Trophoblast cell (in vitro differentiated cells and primary cell): ENCODE data around the gene GRID2IP.

Source experiments
- DNase-seq, 2 donors: peaks; one replicate each; pipeline ENCODE4 v3.0.0-alpha.2; 2016
- H2AFZ ChIP-seq: 2 replicates; pipeline ENCODE4 v1.6.1; 2013; ENCODE audit warnings: low read length, moderate library complexity, mild to moderate bottlenecking; ENCODE audit not compliant: insufficient read depth, poor library complexity
- H2AK5ac ChIP-seq: 2 replicates; pipeline ENCODE4 v1.6.1; 2013; ENCODE audit warnings: mild to moderate bottlenecking, low read length
- H2BK120ac ChIP-seq: 2 replicates; pipeline ENCODE4 v1.6.1; 2013; ENCODE audit warnings: low read length, mild to moderate bottlenecking, moderate library complexity; ENCODE audit not compliant: insufficient read depth, poor library complexity
- H2BK12ac ChIP-seq: 2 replicates; pipeline ENCODE4 v1.6.1; 2013; ENCODE audit warnings: mild to moderate bottlenecking, low read length, moderate library complexity
- H2BK5ac ChIP-seq: 2 replicates; pipeline ENCODE4 v1.6.1; 2013; ENCODE audit warnings: low read length, low read depth, moderate library complexity, mild to moderate bottlenecking; ENCODE audit not compliant: poor library complexity
- H3K14ac ChIP-seq: 2 replicates; pipeline ENCODE4 v1.6.1; 2013; ENCODE audit warnings: mild to moderate bottlenecking, low read length
- H3K18ac ChIP-seq: 2 replicates; pipeline ENCODE4 v1.6.1; 2013; ENCODE audit warnings: mild to moderate bottlenecking, low read length
- H3K23ac ChIP-seq: 2 replicates; pipeline ENCODE4 v1.6.1; 2013; ENCODE audit warnings: low read length
- H3K27ac ChIP-seq: 2 replicates; pipeline ENCODE4 v1.5.1; 2013; ENCODE audit warnings: low read depth, mild to moderate bottlenecking, inconsistent platforms, low read length, moderate library complexity
- H3K27me3 ChIP-seq: 2 replicates; pipeline ENCODE4 v1.6.1; 2013; ENCODE audit warnings: inconsistent platforms, mild to moderate bottlenecking, low read length, moderate library complexity; ENCODE audit not compliant: insufficient read depth
- H3K36me3 ChIP-seq, 2 experiments: 1 replicate in 1 of 2; 2 replicates in 1 of 2; pipeline ENCODE4 v1.6.1; 2013; ENCODE audit warnings: low read length in 2 of 2, mild to moderate bottlenecking in 2 of 2, moderate library complexity in 1 of 2; ENCODE audit not compliant: insufficient read depth in 2 of 2, control insufficient read depth in 1 of 2
- H3K4ac ChIP-seq: 2 replicates; pipeline ENCODE4 v1.6.1; 2013; ENCODE audit warnings: low read depth, mild to moderate bottlenecking, low read length, moderate library complexity
- H3K4me1 ChIP-seq, 2 experiments: 1 replicate in 1 of 2; 2 replicates in 1 of 2; pipeline ENCODE4 v1.6.1; 2013; ENCODE audit warnings: low read length in 2 of 2, mild to moderate bottlenecking in 2 of 2, moderate library complexity in 1 of 2; ENCODE audit not compliant: insufficient read depth in 2 of 2, control insufficient read depth in 1 of 2
- H3K4me2 ChIP-seq: 2 replicates; pipeline ENCODE4 v1.6.1; 2013; ENCODE audit warnings: inconsistent platforms, mild to moderate bottlenecking, low read length, moderate library complexity
- H3K4me3 ChIP-seq: 2 replicates; pipeline ENCODE4 v1.5.1; 2013; ENCODE audit warnings: mild to moderate bottlenecking, low read depth, low read length, inconsistent platforms
- H3K79me1 ChIP-seq: one replicate; pipeline ENCODE4 v1.6.1; 2013; ENCODE audit warnings: low read length
- H3K79me2 ChIP-seq: 2 replicates; pipeline ENCODE4 v1.6.1; 2013; ENCODE audit warnings: low read length, mild to moderate bottlenecking; ENCODE audit not compliant: control insufficient read depth, insufficient read depth, poor library complexity
- H3K9ac ChIP-seq: 2 replicates; pipeline ENCODE4 v1.6.1; 2013; ENCODE audit warnings: mild to moderate bottlenecking, low read length
- H3K9me3 ChIP-seq: 2 replicates; pipeline ENCODE4 v1.6.1; 2013; ENCODE audit warnings: low read depth, mild to moderate bottlenecking, control low read depth, inconsistent platforms, low read length; ENCODE audit not compliant: insufficient read depth
- H4K12ac ChIP-seq: 2 replicates; pipeline ENCODE4 v1.6.1; 2013; ENCODE audit warnings: low read depth, mild to moderate bottlenecking, low read length, moderate library complexity
- H4K8ac ChIP-seq: 2 replicates; pipeline ENCODE4 v1.6.1; 2013; ENCODE audit warnings: low read depth, mild to moderate bottlenecking, low read length, moderate library complexity
- H4K91ac ChIP-seq: one replicate; pipeline ENCODE4 v1.6.1; 2013; ENCODE audit warnings: low read depth, mild to moderate bottlenecking, low read length, moderate library complexity
- WGBS: extraction: QIAGEN DNeasy Blood & Tissue Kit; methylation state at CpG from one replicate; pipeline ENCODE4 v1.1.7; 2013; ENCODE audit warnings: missing lambda C conversion rate; ENCODE audit not compliant: insufficient read length, insufficient coverage; ENCODE audit errors: extremely low coverage; 5-methylcytosine and 5-hydroxymethylcytosine counted together

Gene GRID2IP

GRCh38 chr7:6565655-6566054 lies 14.4 kb upstream of the GRID2IP start:
- no peak overlapping the region for H3K14ac ChIP-seq
- H3K27me3 ChIP-seq, result no peaks in the 10 kb centered on the region
- H2AFZ ChIP-seq, result no peak overlapping the region
- H4K91ac ChIP-seq, result no peak overlapping the region
- H3K23ac ChIP-seq, result no peak overlapping the region
- no peaks in the 10 kb centered on the region for H3K9me3 ChIP-seq
- H3K4me1 ChIP-seq, result no peaks in the 10 kb centered on the region
- no peak overlapping the region for H2BK12ac ChIP-seq
- H3K4me3 ChIP-seq, result no peak overlapping the region
- H3K79me1 ChIP-seq, result no peaks in the 10 kb centered on the region
- no peak overlapping the region for H3K27ac ChIP-seq
- WGBS, result no CpG with 5 or more reads among the region's 4 CpGs
- DNase-seq, result no peak
- H3K4me2 ChIP-seq, result no peak overlapping the region
- no peak overlapping the region for H2AK5ac ChIP-seq
- no peak overlapping the region for H4K12ac ChIP-seq
- no peak overlapping the region for H3K18ac ChIP-seq
- H3K9ac ChIP-seq, result no peak overlapping the region
- H2BK120ac ChIP-seq, result no peak overlapping the region
- no peaks in the 10 kb centered on the region for H3K79me2 ChIP-seq
- no peak overlapping the region for H4K8ac ChIP-seq
- no peaks in the 10 kb centered on the region for H3K36me3 ChIP-seq
- H3K4ac ChIP-seq, result no peak overlapping the region
- H2BK5ac ChIP-seq, result no peak overlapping the region

GRCh38 chr7:6563936-6564770 lies 12.9 kb upstream of the GRID2IP start:
- Histone ChIP-seq H3K4me1 (no peaks in the 10 kb centered on the region), H2AK5ac (no peak overlapping the region), H3K4ac (no peak overlapping the region), H4K91ac (no peak overlapping the region), H3K14ac (no peak overlapping the region), H3K36me3 (no peaks in the 10 kb centered on the region), H3K27ac (no peak overlapping the region), H3K79me1 (no peaks in the 10 kb centered on the region), H2BK5ac (no peak overlapping the region), H3K4me3 (no peak overlapping the region), H4K8ac (no peak overlapping the region), H3K4me2 (no peak overlapping the region), H4K12ac (no peak overlapping the region), H2BK12ac (no peak overlapping the region), H3K27me3 (no peaks in the 10 kb centered on the region), H2AFZ (no peak overlapping the region), H3K9me3 (no peaks in the 10 kb centered on the region), H3K9ac (no peak overlapping the region), H2BK120ac (no peak overlapping the region), H3K79me2 (no peaks in the 10 kb centered on the region), H3K18ac (no peak overlapping the region), H3K23ac (no peak overlapping the region)
- no CpG with 5 or more reads among the region's 12 CpGs for whole genome bisulfite sequencing
- DNase-seq, result no peak

GRCh38 chr7:6562106-6562505 lies 10.8 kb upstream of the GRID2IP start:
- Histone ChIP-seq H2BK12ac (no peak overlapping the region), H2AFZ (no peak overlapping the region), H3K27me3 (no peaks in the 10 kb centered on the region), H3K23ac (no peak overlapping the region), H3K14ac (no peak overlapping the region), H3K9ac (no peak overlapping the region), H3K4me1 (no peaks in the 10 kb centered on the region), H3K36me3 (no peaks in the 10 kb centered on the region), H2BK120ac (no peak overlapping the region), H3K18ac (no peak overlapping the region), H4K12ac (no peak overlapping the region), H4K91ac (no peak overlapping the region), H3K4ac (no peak overlapping the region), H3K27ac (no peak overlapping the region), H2BK5ac (no peak overlapping the region), H3K79me2 (no peaks in the 10 kb centered on the region), H3K79me1 (no peaks in the 10 kb centered on the region), H4K8ac (no peak overlapping the region), H3K9me3 (no peaks in the 10 kb centered on the region), H2AK5ac (no peak overlapping the region), H3K4me3 (no peak overlapping the region), H3K4me2 (no peak overlapping the region)
- no CpG with 5 or more reads among the region's 1 CpG for WGBS
- no peak for DNase-seq

GRCh38 chr7:6559896-6560295 lies 8.6 kb upstream of the GRID2IP start:
- Histone ChIP-seq H4K91ac (no peak overlapping the region), H3K9ac (no peak overlapping the region), H3K18ac (no peak overlapping the region), H3K79me2 (no peaks in the 10 kb centered on the region), H3K14ac (no peak overlapping the region), H3K27ac (no peak overlapping the region), H3K4me3 (no peak overlapping the region), H3K4me1 (no peaks in the 10 kb centered on the region), H3K36me3 (no peaks in the 10 kb centered on the region), H2AFZ (no peak overlapping the region), H3K4ac (no peak overlapping the region), H2BK120ac (no peak overlapping the region), H3K27me3 (no peaks in the 10 kb centered on the region), H3K4me2 (no peak overlapping the region), H3K9me3 (no peaks in the 10 kb centered on the region), H2BK5ac (no peak overlapping the region), H3K79me1 (no peaks in the 10 kb centered on the region), H2BK12ac (no peak overlapping the region), H4K8ac (no peak overlapping the region), H2AK5ac (no peak overlapping the region), H4K12ac (no peak overlapping the region), H3K23ac (no peak overlapping the region)
- DNase-seq, result no peak
- no CpG with 5 or more reads among the region's 3 CpGs for WGBS
